22Rv1 (cell line): ENCODE measurements around the gene GREM1.

Experiments
- H3K27ac ChIP-seq: fragments of 450-650 bp; 2 replicates; pipeline ENCODE4 v1.5.1; 2017
- CTCF ChIP-seq: fragments of 450-650 bp; IDR thresholded peaks from 2 replicates; pipeline ENCODE4 v1.5.1; 2017; ENCODE audit warnings: mild to moderate bottlenecking
- ZFX ChIP-seq: fragments of 450-650 bp; IDR thresholded peaks from 2 replicates; pipeline ENCODE4 v1.6.1; 2017; ENCODE audit warnings: antibody characterized with exemption, borderline replicate concordance

Gene GREM1

GRCh38 chr15:32767236-32767635 lies 49.4 kb downstream of the GREM1 start:
- H3K27ac ChIP-seq: no peak overlapping the region
- TF ChIP-seq ZFX (no peak), CTCF (no peak)

DNA sequence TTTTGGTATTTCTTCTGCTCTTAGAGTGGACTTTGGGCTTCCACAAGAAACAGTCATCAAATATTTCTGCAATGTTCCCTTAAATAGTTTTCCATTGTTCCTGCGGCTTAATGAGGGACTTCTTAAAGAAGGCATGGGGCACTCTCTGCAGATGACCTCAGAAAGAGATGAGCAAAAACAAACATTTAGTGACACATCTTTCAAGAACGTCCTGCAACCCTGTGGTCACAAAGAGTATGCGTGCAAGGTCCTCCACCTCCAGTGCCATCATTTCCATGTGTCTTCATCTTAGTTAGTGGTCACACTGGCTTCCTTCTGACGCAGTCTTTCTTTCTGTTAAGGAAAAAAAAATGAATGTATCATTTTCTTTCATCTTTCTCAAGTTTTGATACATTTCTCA lies 56.2 kb downstream of the GREM1 start:
- TF ChIP-seq ZFX (no peak), CTCF (no peak)
- H3K27ac ChIP-seq: no peak overlapping the region

DNA sequence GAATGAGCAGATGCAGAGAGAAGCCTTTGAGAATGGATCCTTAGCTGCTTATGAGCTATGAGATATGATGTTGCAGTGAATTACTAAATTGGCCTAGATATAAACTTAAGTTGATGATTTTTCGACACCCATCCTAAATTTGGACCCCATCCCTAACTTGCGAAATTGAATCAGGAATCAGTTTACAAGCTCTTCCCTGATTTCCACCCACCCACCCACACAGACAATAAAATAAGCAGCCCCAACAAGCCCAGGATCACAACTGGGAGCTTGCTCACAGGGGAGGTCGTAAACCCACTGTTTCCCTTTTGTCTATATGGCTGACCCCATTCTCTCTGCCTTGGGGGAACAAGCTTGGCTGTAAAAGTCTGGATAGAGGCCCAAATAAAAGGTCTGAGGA lies 57.3 kb downstream of the GREM1 start:
- H3K27ac ChIP-seq: no peak overlapping the region
- TF ChIP-seq ZFX (no peak), CTCF (no peak)

- no peak overlapping the region for H3K27ac ChIP-seq
- TF ChIP-seq ZFX (no peak), CTCF (no peak)
These were observed 60.8 kb downstream of the GREM1 start for GRCh38 chr15:32778391-32779176.

DNA sequence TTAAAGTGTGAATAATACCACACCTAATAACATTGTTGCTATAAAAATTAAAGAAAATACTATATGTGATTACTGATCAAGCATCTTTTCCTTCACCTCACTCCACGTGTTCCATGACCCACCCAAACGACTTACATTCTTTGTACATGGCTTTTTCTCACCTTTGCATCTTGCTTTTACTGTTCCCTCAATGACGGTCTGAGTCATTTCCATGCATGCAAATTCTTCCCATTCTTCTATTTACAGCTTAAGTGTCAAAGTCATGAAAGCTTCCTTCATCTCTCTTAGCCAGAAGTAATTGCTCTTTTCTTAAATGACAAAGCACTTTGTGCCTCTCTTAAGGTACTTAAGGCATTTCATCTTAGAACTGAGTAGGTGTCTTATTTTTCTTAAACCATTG lies 64.0 kb downstream of the GREM1 start:
- TF ChIP-seq CTCF: no peak
- no peak for TF ChIP-seq ZFX
- no peak overlapping the region for H3K27ac ChIP-seq

GRCh38 chr15:32784581-32784980 lies 66.8 kb downstream of the GREM1 start:
- TF ChIP-seq ZFX: no peak
- no peak for TF ChIP-seq CTCF
- no peak overlapping the region for H3K27ac ChIP-seq

DNA sequence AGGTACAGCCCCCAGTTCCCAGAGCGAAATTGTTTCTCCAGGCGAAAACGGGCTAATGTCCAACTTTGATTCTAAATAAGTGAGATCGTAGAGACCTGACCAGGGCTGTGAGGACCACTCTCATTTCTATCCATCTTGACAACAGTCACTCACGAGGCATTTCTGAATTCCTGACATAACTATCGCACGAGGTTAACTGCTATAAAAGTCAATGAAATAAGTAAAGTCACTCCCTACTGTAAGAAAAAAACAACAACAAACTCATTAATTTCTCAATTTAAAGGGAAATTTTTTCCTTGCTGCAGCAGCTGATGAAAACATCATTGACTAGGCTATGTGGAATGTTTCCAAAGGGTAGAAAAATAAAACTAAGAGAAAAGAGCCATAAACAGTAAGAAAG lies 69.1 kb downstream of the GREM1 start:
- no peak for TF ChIP-seq ZFX
- no peak overlapping the region for H3K27ac ChIP-seq

GRCh38 chr15:32787949-32788348 lies 70.1 kb downstream of the GREM1 start:
- TF ChIP-seq CTCF (no peak), ZFX (no peak)
- no peak overlapping the region for H3K27ac ChIP-seq
